IMR-90 (cell line): ENCODE measurements around the gene SRR. TPM values are rescaled to one million over a fixed set of nuclear protein-coding genes. Genes with fewer than 3 reads are reported as not detected.
A peak's percentile ranks its signal among the peaks of the same experiment; 100 is the strongest.

Source experiments
- ATAC-seq: fragments of 200-7000 bp; cut with Tn5 transposase; 2 replicates; pipeline ENCODE4 v1.9.1; 2020; ENCODE audit warnings: low read depth, mild to moderate bottlenecking, moderate library complexity
- BruUV-seq: library from RNA; stranded (reverse); fragments of 400-500 nt; replicated peaks from 2 replicates; lab custom pipeline; 2021; lab: Mats Ljungman, UMichigan
- CTCF ChIA-PET: fragments of 300-600 bp; formaldehyde crosslinking; extraction: SDS; loops from one replicate; lab custom pipeline; 2021; ENCODE audit warnings: antibody characterized with exemption; lab: Yijun Ruan, JAX
- POLR2A ChIA-PET: fragments of 300-600 bp; sonication (Branson Sonifier 250); formaldehyde crosslinking; loops from one replicate; lab custom pipeline; 2022; ENCODE audit warnings: antibody characterized with exemption; ENCODE audit not compliant: unreplicated experiment; lab: Charles Lee
- DNase-seq: peaks from one replicate; pipeline ENCODE4 v3.0.0; 2013
- H2AFZ ChIP-seq: replicated peaks from 2 replicates; pipeline ENCODE3; 2013; ENCODE audit warnings: low read length, mild to moderate bottlenecking; ENCODE audit not compliant: poor library complexity
- H2AK5ac ChIP-seq: 2 replicates; pipeline ENCODE4 v1.6.1; 2013; ENCODE audit warnings: low read depth, low read length, inconsistent platforms
- H2AK9ac ChIP-seq: replicated peaks from 2 replicates; pipeline ENCODE3; 2013; ENCODE audit warnings: mild to moderate bottlenecking, low read depth, low read length, moderate library complexity; ENCODE audit not compliant: poor library complexity
- H2BK120ac ChIP-seq: 2 replicates; pipeline ENCODE4 v1.6.1; 2013; ENCODE audit warnings: low read depth, low read length, inconsistent platforms
- H2BK15ac ChIP-seq: 3 replicates; pipeline ENCODE4 v1.6.1; 2013; ENCODE audit warnings: low read depth, low read length, inconsistent platforms
- H2BK20ac ChIP-seq: 2 replicates; pipeline ENCODE4 v1.6.1; 2013; ENCODE audit warnings: low read depth, mild to moderate bottlenecking, inconsistent platforms, low read length, moderate library complexity
- H2BK5ac ChIP-seq: 2 replicates; pipeline ENCODE4 v1.6.1; 2013; ENCODE audit warnings: mild to moderate bottlenecking, low read depth, low read length, inconsistent platforms; ENCODE audit not compliant: poor library complexity, severe bottlenecking
- H3K14ac ChIP-seq: replicated peaks from 2 replicates; pipeline ENCODE4 v1.6.1; 2013; ENCODE audit warnings: low read depth, low read length, inconsistent platforms
- H3K18ac ChIP-seq: 2 replicates; pipeline ENCODE4 v1.6.1; 2013; ENCODE audit warnings: low read depth, low read length, control low read depth
- H3K23ac ChIP-seq: 2 replicates; pipeline ENCODE4 v1.6.1; 2013; ENCODE audit warnings: low read depth, low read length, inconsistent platforms
- H3K27ac ChIP-seq: 2 replicates; pipeline ENCODE4 v1.5.1; 2013; ENCODE audit warnings: mild to moderate bottlenecking, control low read depth, low read length; ENCODE audit not compliant: insufficient read depth
- H3K27me3 ChIP-seq: 2 replicates; pipeline ENCODE4 v1.6.1; 2013; ENCODE audit warnings: low read length; ENCODE audit not compliant: control insufficient read depth, insufficient read depth
- H3K36me3 ChIP-seq: 2 replicates; pipeline ENCODE4 v1.6.1; 2013; ENCODE audit warnings: low read length, mixed read lengths; ENCODE audit not compliant: control insufficient read depth, insufficient read depth
- H3K4ac ChIP-seq: 2 replicates; pipeline ENCODE4 v1.6.1; 2013; ENCODE audit warnings: low read depth, low read length, inconsistent platforms
- H3K4me1 ChIP-seq: 2 replicates; pipeline ENCODE4 v1.6.1; 2013; ENCODE audit warnings: low read length, mixed read lengths; ENCODE audit not compliant: control insufficient read depth, insufficient read depth
- H3K4me2 ChIP-seq: 2 replicates; pipeline ENCODE4 v1.6.1; 2013; ENCODE audit warnings: low read depth, mild to moderate bottlenecking, control low read depth, low read length, moderate library complexity
- H3K4me3 ChIP-seq: 2 replicates; pipeline ENCODE4 v1.5.1; 2013; ENCODE audit warnings: low read depth, mild to moderate bottlenecking, control low read depth, low read length, moderate library complexity; ENCODE audit not compliant: insufficient read depth
- H3K56ac ChIP-seq: 2 replicates; pipeline ENCODE4 v1.6.1; 2013; ENCODE audit warnings: low read length, inconsistent platforms; ENCODE audit not compliant: insufficient read depth; ENCODE audit errors: extremely low read depth
- H3K79me1 ChIP-seq, 2 experiments: 2 replicates each; pipeline ENCODE4 v1.6.1; 2013; ENCODE audit warnings: low read length in 2 of 2, inconsistent platforms in 1 of 2, low read depth in 1 of 2
- H3K9ac ChIP-seq: 2 replicates; pipeline ENCODE4 v1.6.1; 2013; ENCODE audit warnings: low read depth, low read length, control low read depth
- H3K9me1 ChIP-seq: 2 replicates; pipeline ENCODE4 v1.6.1; 2013; ENCODE audit warnings: low read length, inconsistent platforms; ENCODE audit not compliant: insufficient read depth
- H3K9me3 ChIP-seq: 2 replicates; pipeline ENCODE4 v1.6.1; 2013; ENCODE audit warnings: low read length; ENCODE audit not compliant: control insufficient read depth, insufficient read depth
- H4K20me1 ChIP-seq: 2 replicates; pipeline ENCODE4 v1.6.1; 2013; ENCODE audit warnings: low read length, inconsistent platforms; ENCODE audit not compliant: insufficient read depth
- H4K5ac ChIP-seq: 2 replicates; pipeline ENCODE4 v1.6.1; 2013; ENCODE audit warnings: mild to moderate bottlenecking, low read depth, low read length, control low read depth
- H4K8ac ChIP-seq, 2 experiments: 2 replicates each; pipeline ENCODE4 v1.6.1; 2013; ENCODE audit warnings: low read depth in 2 of 2, low read length in 2 of 2, control low read depth in 1 of 2, inconsistent platforms in 1 of 2
- H4K91ac ChIP-seq: 2 replicates; pipeline ENCODE4 v1.6.1; 2013; ENCODE audit warnings: low read depth, low read length, inconsistent platforms; ENCODE audit not compliant: insufficient read depth
- BHLHE40 ChIP-seq: fragments of 150-350 bp; IDR thresholded peaks from 2 replicates; pipeline ENCODE4 v1.6.1; 2016; ENCODE audit warnings: mild to moderate bottlenecking, low read depth, low read length
- MAZ ChIP-seq: IDR thresholded peaks from 2 replicates; pipeline ENCODE4 v1.6.1; 2012; ENCODE audit warnings: low read depth, mild to moderate bottlenecking, low read length, improper control_type of control experiment, moderate library complexity, borderline replicate concordance
- MXI1 ChIP-seq: IDR thresholded peaks from 2 replicates; pipeline ENCODE4 v1.6.1; 2012; ENCODE audit warnings: low read depth, mild to moderate bottlenecking, low read length, moderate library complexity, borderline replicate concordance
- NFE2L2 ChIP-seq: fragments of 150-350 bp; IDR thresholded peaks from 2 replicates; pipeline ENCODE4 v1.6.1; 2016; ENCODE audit warnings: low read depth, mild to moderate bottlenecking, low read length
- RAD21 ChIP-seq: IDR thresholded peaks from 2 replicates; pipeline ENCODE4 v1.6.1; 2012; ENCODE audit warnings: low read length, improper control_type of control experiment
- RCOR1 ChIP-seq: IDR thresholded peaks from 2 replicates; pipeline ENCODE4 v1.6.1; 2012; ENCODE audit warnings: mild to moderate bottlenecking, low read length, improper control_type of control experiment; ENCODE audit not compliant: insufficient replicate concordance
- USF2 ChIP-seq: fragments of 150-350 bp; IDR thresholded peaks from 2 replicates; pipeline ENCODE4 v1.6.1; 2017; ENCODE audit warnings: mild to moderate bottlenecking, antibody characterized with exemption, low read length, low read depth
- WGBS, 2 experiments: methylation state at CpG; one replicate each; pipeline versions ENCODE4 v1.1.5 to v1.1.7; 2013; ENCODE audit warnings: missing lambda C conversion rate in 2 of 2; ENCODE audit not compliant: insufficient read length in 1 of 2; ENCODE audit errors: extremely low coverage in 2 of 2; 5-methylcytosine and 5-hydroxymethylcytosine counted together
- dilution Hi-C: fragments of 300-500 bp; cut with HindIII; formaldehyde crosslinking; loops from one replicate; pipeline ENCODE4 v1.14.3; 2018; ENCODE audit warnings: low sequenced_read_pairs; ENCODE audit not compliant: unreplicated experiment
- in situ Hi-C: fragments of 300-500 bp; cut with MboI; formaldehyde crosslinking; loops from 3 replicates; pipeline ENCODE4 v1.14.3; 2019; ENCODE audit warnings: low sequenced_read_pairs, inconsistent platforms, mixed read lengths
- intact Hi-C: fragments of 100-400 bp; cut with micrococcal nuclease; formaldehyde crosslinking; loops from 2 replicates; pipeline ENCODE4 v1.10.0; 2022
- polyA plus RNA-seq, 3 experiments: library from polyadenylated mRNA; depleted of rRNA; stranded (reverse); fragments of >200 nt; gene quantifications; 2 replicates each; pipeline ENCODE4 v1.2.3, GENCODE V29; 2012; ENCODE audit warnings: low replicate concordance in 1 of 3
- total RNA-seq: library from RNA; depleted of rRNA; stranded (reverse); fragments of >200 nt; gene quantifications from 2 replicates; pipeline ENCODE4 v1.2.3, GENCODE V29; 2012
- TF ChIP-seq, protein P1 (sequence below): conservative IDR thresholded peaks from 2 replicates; pipeline ENCODE4 v1.5.1; 2012; ENCODE audit warnings: mild to moderate bottlenecking, low read depth, low read length, improper control_type of control experiment

The SRR gene
- total and polyA plus RNA-seq, 2 of the 4 experiments (the other 2 are of a cell fraction) = 14.5 to 52.7 TPM

DNA sequence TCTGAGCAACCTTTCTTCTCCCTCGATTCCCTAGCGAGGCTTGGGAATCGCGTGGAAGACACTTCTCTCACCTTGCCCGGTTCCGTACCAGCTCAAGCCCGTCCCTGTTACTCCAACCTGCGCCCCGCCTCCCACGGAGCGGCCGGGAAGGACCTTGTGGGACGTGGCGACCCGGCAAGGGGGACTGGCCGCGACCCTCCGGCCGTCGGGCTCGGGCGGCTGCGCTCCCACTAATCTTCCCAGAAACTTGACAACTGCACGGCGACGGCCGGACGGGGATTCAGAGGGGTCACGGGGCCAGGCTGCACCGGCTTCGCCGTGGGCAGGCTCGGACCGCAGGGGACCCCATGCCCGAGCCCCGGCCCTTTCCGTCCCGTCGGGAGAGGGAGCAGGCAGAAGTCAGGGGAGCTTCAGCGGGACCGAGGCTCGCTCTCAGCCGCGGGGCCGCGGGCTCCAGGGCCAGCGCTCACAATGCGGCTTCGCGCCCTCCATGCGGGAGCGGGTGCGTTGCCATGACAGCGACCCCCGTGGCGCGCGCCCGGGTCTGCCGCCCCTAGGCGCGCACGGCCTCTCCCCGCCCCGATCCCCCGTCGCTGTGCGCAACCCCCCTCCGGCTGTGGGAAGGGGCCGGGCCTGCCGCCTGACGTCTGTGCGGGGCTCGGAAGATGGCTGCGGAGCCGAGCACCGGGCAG is 33.2 kb downstream of the SRR start, which contains the start of gene SGSM2:
Gene SGSM2, plus strand, starts transcription at position 650 of the 692 bp plus-strand sequence. CDS start 188 bp downstream, outside the sequence.
- Histone ChIP-seq H3K27ac (peak within 1 kb of the TSS; percentile 72), H3K36me3 (peaks cover 23% of the 10 kb centered on the region), H3K9ac (peak within 1 kb of the TSS; percentile 76), H3K14ac (peak within 1 kb of the TSS; percentile 93), H2BK5ac (peak within 1 kb of the TSS; percentile 71), H2BK20ac (no peak within 1 kb of the TSS), H3K27me3 (no peaks in the 10 kb centered on the region), H2BK120ac (peak within 1 kb of the TSS; percentile 38; the same call in 1 of the 2 replicates), H4K91ac (peak within 1 kb of the TSS; percentile 50), H4K5ac (peak within 1 kb of the TSS; percentile 85), H3K4ac (peak within 1 kb of the TSS; percentile 80), H3K9me1 (peaks cover 9% of the 10 kb centered on the region; the same call in 1 of the 2 replicates), H4K20me1 (peaks cover 15% of the 10 kb centered on the region), H3K56ac (peak within 1 kb of the TSS; percentile 91), H3K4me1 (peaks cover 11% of the 10 kb centered on the region), H2AK9ac (peak within 1 kb of the TSS; percentile 93), H4K8ac (peak within 1 kb of the TSS; percentile 90 to 98), H3K9me3 (no peaks in the 10 kb centered on the region), H3K23ac (peak within 1 kb of the TSS; percentile 98), H3K18ac (peak within 1 kb of the TSS; percentile 30), H3K79me1 (peaks cover 39 to 71% of the 10 kb centered on the region in 2 experiments), H2AK5ac (peak within 1 kb of the TSS; percentile 89), H3K4me3 (peak within 1 kb of the TSS; percentile 65), H3K4me2 (peak within 1 kb of the TSS; percentile 95), H2AFZ (peak within 1 kb of the TSS; percentile 98), H2BK15ac (peak within 1 kb of the TSS; percentile 2; the same call in 1 of the 3 replicates)
- dilution Hi-C loops = no loop called here
- in situ Hi-C loops = no loop called here
- BruUV-seq = no TSS peak
- intact Hi-C loops = loop anchor here (5.0 kb wide), 1 partner anchor 285 kb away; no protein-coding TSS in a partner anchor
- DNase-seq = peak; percentile 34
- WGBS, 2 experiments = 1% methylated on average over 30 of the region's 77 CpGs; no CpG with 5 or more reads in 1 of the 2 experiments
- ChIA-PET CTCF (interaction anchor here (0.8 to 1.4 kb wide), 3 partner anchors 11 to 284 kb away, joined by 3 to 4 read pairs (median 3); partner anchors contain the start of gene HIC1), POLR2A (no interaction called here)
- peak; percentile 50; the same call in 1 of the 2 replicates for TF ChIP-seq MXI1
- no peak for TF ChIP-seq NFE2L2
- peak; percentile 22; the same call in 1 of the 2 replicates for TF ChIP-seq MAZ
- no peak for TF ChIP-seq RCOR1
- no peak for TF ChIP-seq RAD21
- TF ChIP-seq, protein P1, sequence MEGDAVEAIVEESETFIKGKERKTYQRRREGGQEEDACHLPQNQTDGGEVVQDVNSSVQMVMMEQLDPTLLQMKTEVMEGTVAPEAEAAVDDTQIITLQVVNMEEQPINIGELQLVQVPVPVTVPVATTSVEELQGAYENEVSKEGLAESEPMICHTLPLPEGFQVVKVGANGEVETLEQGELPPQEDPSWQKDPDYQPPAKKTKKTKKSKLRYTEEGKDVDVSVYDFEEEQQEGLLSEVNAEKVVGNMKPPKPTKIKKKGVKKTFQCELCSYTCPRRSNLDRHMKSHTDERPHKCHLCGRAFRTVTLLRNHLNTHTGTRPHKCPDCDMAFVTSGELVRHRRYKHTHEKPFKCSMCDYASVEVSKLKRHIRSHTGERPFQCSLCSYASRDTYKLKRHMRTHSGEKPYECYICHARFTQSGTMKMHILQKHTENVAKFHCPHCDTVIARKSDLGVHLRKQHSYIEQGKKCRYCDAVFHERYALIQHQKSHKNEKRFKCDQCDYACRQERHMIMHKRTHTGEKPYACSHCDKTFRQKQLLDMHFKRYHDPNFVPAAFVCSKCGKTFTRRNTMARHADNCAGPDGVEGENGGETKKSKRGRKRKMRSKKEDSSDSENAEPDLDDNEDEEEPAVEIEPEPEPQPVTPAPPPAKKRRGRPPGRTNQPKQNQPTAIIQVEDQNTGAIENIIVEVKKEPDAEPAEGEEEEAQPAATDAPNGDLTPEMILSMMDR = no peak
- TF ChIP-seq USF2 = no peak
- TF ChIP-seq BHLHE40 = no peak
- ATAC-seq = peak; percentile 78
